GM19023 (cell line): Measurements from ENCODE around the gene APLP2.
A peak's percentile ranks its signal among the peaks of the same experiment; 100 is the strongest.

Source experiments
- ATAC-seq: cut with Tn5 transposase; IDR thresholded peaks from one replicate; pipeline ENCODE4 v1.9.1; 2021; ENCODE audit warnings: mild to moderate bottlenecking, moderate library complexity; ENCODE audit not compliant: unreplicated experiment

Gene APLP2

DNA sequence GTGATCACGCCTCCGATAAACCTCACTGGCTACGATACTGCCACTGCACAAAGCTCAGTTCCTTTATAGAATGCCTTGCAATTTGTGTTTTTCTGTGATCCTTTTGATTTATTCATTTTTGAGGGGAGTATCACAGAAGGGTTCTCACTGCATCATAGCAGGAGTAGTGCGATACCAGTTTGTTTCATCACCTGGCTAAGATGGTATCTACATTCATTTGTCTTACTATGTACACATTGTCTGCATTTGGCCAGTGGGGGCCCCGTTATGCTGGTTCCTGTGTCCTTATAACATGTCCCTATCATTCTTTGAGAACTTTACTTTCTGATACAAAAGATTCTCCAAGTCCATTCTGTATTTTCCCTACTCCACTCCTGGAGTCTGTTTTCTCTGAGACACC, 44.6 kb downstream of the APLP2 start:
- ATAC-seq, result no peak

DNA sequence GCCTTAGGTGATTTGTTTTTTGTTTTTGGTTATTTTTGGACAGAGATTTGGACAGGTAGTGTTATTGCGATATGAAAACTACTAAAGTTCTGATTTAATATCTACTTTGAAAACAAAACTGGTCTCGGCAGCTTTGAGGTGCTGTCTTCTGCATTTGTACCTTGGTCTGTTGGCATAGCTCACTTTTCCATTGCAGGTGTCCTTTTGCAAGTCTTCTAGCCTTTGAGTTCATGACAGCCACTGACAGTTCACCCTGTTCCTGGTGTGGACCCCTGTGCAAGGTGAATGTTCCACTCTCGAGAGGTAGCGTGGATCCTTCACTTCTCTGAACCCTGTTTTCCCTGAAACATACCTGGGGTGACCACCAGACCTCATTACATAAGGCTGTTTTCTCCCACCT, 45.0 kb downstream of the APLP2 start:
- ATAC-seq, result no peak

DNA sequence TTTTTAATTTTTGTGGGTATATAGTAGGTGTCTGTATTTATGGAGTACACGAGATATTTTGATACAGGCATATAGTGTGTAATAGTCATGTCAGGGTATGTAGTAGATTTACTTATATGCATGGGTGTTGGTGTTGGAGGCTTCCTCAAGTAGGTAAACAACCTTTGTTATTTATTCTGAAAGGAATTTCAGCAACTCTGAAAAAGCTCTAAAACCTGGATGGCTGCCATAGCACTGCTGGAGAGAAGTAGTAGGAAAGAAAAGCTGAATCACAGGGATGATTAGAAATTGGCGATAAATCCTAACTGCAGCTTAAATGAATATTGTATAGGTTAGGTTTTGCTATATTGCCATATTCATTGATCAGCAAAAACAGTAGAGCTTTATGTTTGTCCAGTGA, 45.5 kb downstream of the APLP2 start:
- ATAC-seq, result no peak

GRCh38 chr11:130118165-130118564, 48.5 kb downstream of the APLP2 start:
- ATAC-seq, result no peak

- peak; percentile 47 for ATAC-seq
Measured at GRCh38 chr11:130118636-130119387, 49.1 kb downstream of the APLP2 start.

DNA sequence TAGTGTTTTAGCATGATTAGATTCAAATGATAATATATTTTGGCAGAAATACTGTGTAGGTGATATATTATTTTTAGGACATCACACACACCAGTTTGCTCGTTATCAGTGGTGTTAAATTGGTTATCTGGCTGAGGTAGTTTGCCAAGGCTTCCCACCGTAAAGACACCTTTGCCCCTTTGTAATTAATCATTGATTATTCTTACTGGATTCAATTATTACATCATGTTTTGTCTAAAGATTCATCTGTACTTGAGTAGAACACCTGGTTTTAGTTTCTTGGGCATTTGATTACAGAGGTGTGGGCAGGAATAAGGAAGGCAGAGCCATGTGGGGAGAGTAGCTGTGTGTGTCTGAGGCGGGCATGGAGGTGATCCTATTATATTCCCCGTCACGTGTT, 50.4 kb downstream of the APLP2 start:
- no peak for ATAC-seq

- ATAC-seq, result no peak
Measured at GRCh38 chr11:130121445-130121978, 51.8 kb downstream of the APLP2 start.

GRCh38 chr11:130122141-130122575, 52.5 kb downstream of the APLP2 start:
- ATAC-seq, result no peak

DNA sequence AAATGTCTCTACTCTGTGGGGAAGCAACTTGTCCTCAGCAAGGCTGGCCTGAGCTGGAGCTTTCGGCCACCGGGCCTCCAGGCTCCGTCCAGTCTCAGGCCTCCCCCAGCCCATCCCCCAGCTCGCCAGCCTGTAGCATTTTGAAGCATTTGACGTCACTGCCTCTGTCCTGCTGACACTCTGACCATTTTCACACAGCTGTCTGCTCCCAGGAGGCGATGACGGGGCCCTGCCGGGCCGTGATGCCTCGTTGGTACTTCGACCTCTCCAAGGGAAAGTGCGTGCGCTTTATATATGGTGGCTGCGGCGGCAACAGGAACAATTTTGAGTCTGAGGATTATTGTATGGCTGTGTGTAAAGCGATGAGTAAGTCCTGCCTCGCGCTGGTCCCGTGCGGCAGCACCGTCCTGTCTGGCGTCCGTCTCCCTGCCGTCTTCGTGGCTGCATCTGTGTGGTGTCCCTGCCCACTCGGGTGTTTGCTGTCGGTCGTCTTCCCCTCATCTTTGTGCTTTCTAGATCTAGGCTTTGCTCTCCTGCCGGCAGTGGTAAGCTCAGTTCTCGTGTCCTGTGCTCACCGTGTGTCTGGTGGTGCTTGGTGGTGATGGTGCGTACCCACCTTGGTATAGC, 53.8 kb downstream of the APLP2 start:
- ATAC-seq, result no peak

DNA sequence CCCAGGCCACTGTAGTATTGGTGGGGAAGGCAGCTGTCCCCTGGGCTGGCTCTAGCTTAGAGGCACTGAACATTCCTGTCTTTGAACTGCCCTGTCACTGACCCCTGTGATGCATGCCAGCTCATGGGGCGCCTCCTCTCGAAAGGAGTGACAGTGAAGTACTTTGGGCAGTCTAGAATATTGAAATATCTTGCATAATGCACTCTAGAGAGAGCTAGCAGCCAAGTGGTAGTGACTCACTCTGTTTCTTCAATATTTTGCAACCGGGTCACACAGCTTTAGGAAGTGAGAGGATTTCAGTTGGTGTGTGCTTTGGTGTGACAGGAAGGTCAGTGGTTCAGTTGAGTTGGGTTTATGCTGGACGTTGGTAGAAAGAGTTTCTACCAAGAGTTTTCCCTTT, 54.4 kb downstream of the APLP2 start:
- no peak for ATAC-seq

DNA sequence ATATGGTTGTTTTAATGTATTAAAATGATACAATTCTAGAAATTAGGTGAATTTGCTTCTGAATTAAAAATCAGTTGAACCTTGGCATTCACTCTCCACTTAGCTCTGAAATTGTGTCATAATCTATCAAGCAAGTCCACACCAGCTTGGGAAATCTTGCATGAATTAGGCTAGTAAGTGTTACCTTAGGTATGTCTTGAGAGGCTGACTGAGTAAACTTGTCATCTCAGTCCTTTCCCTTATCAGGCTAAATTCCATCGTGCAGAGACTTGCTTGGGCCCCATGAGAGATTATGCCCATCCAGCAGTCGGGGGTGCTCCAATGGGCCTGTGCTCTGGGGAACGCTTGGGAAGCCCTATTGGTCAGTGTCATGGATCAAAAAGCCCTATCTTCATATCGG, 55.9 kb downstream of the APLP2 start:
- ATAC-seq, result no peak

DNA sequence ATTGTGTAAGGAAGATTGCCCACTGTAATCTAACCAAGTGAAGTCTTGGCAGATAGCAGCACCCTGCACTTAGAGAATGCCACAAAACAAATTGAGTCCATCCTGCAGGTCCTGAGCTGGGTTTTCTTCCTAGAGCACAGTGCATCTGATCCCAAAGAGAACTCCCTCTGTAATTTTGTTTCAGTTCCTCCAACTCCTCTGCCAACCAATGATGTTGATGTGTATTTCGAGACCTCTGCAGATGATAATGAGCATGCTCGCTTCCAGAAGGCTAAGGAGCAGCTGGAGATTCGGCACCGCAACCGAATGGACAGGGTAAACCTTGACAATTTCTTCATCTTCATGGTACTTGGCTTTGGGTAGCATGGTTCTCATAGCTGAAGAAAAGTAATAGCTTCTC, 56.8 kb downstream of the APLP2 start:
- no peak for ATAC-seq

GRCh38 chr11:130127509-130127908, 57.8 kb downstream of the APLP2 start:
- no peak for ATAC-seq

GRCh38 chr11:130128626-130129025, 58.9 kb downstream of the APLP2 start:
- ATAC-seq, result no peak

DNA sequence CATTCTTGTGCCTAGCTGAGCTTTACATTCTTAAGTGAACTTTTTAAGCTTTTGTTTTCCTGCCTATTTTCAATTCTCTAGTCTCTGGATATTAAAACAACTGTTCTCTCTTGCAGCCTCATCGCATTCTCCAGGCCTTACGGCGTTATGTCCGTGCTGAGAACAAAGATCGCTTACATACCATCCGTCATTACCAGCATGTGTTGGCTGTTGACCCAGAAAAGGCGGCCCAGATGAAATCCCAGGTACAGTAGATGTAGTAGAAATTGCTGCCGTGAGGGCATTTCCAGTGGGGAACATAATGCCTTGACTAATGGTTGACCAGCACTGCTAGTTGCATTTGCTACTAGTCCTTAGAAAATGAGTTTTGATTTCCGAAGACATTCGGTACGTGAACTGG, 60.2 kb downstream of the APLP2 start:
- no peak for ATAC-seq

DNA sequence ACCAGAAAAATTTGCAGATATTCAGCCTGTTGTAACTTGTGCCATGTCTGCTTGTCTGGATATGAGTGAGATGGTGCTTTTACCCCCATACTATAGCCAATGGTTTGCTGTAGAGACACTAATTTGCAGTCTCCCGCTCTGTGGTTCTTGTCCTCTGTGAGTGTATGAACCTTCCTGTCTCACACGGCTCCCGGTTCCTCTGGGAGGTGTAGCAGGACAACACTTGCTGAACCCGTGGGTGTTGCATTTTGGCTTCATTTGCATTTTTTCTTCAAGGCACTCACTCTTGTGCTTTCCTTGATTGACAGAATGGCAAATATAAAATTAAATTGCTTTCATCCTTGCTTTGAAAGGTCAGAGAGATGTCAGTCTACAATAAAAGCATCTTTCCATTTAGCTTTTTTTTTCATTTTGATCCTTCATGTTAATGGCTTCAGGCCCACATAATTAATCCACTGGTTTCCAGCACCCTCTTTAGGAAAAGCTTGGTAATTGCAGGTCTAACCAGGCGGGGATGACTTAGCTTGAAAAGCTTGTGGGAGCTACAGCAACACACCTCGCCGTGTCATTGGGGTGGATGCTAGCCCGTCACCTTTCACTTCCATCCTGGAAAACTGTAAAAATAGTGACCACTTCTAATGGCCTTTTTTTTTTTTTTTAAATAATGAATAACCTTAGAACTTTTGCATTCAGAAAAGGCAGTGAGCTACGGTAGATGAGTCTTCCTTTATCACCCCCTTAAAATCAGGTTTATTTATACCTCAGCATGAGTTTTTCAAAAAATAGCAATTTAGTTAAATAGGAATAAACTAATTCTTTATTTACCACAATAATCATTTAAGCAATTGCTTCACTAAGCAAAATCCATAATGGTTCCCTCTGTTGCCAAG, 62.5 kb downstream of the APLP2 start:
- ATAC-seq, result peak; percentile 69

- no peak for ATAC-seq
Measured at GRCh38 chr11:130133716-130134115, 64.0 kb downstream of the APLP2 start.

DNA sequence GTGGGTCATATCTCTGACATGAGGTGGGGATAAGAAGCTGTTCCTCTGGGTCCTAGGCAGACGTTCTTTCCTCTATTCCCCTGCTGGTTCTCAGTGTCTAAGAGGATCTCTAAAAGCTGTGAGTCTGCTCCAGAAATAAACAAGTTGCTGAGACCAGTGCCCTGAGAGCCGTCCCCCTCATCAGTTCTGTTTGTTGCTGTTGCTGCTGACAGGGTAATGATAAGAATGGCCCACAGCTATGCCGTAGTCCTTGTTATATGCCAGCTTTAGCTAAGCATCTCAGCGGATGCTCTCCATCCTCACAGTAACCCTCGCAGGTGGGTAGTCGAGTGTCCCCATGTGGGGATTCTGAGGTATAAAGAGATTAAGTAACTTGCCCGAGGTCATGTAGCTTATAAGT, 66.4 kb downstream of the APLP2 start:
- ATAC-seq, result no peak

- no peak for ATAC-seq
Measured at GRCh38 chr11:130137999-130138398, 68.3 kb downstream of the APLP2 start.

GRCh38 chr11:130139401-130139800, 69.7 kb downstream of the APLP2 start:
- no peak for ATAC-seq

DNA sequence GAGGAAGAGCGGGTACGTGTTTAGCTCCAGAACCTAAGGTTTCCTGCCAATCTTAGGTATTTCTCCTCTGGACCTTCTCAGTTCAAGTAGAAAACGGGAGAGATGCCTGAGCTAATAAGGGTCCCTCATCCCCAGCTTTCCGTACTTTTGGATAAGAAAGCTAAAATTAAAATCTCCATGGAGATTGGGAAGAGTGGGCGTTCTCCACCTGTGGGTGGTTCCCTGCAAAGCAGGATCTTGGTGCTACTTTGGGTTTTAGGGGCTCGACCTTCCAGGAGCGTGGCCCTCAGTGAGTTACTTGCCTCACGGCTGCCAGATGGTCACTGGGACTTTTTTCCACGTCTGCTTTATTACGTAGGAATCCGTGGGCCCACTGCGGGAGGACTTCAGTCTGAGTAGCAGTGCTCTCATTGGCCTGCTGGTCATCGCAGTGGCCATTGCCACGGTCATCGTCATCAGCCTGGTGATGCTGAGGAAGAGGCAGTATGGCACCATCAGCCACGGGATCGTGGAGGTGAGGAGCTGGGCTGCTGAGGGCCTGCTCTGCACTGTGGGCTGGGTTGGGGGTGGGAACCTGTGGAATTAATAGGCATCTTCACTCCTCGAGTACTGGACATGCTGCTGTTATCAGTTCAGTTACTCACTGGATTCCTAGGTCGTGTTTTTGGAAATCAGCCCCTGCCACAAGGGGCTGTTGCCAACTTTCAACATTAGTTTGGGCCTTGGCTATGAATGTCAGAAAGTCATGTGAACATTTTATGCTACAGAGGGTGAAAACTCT, 72.1 kb downstream of the APLP2 start:
- ATAC-seq, result no peak
